ENCODE results near the gene TMEM259.

TMEM259 gene

GRCh38 chr19:1041835-1042685 lies 21.1 kb upstream of the TMEM259 start:
- H3K4me3 ChIP-seq (ENCODE audit: low read depth, low read length), result no peak overlapping the region
- DNase-seq (ENCODE audit: low read depth), result no peak
- TF ChIP-seq CTCF (conservative IDR thresholded peaks at IDR 0.05; ENCODE audit: low read depth, low read length), result no peak

GRCh38 chr19:1041272-1041834 lies 20.4 kb upstream of the TMEM259 start:
- no peak for DNase-seq (ENCODE audit: low read depth)
- TF ChIP-seq CTCF (conservative IDR thresholded peaks at IDR 0.05; ENCODE audit: low read depth, low read length), result no peak
- H3K4me3 ChIP-seq (ENCODE audit: low read depth, low read length), result peak overlapping the region; percentile 55

GRCh38 chr19:1040476-1041271 lies 19.8 kb upstream of the TMEM259 start:
- peak overlapping the region; percentile 67 for H3K4me3 ChIP-seq (ENCODE audit: low read depth, low read length)
- DNase-seq (ENCODE audit: low read depth), result peak; percentile 97
- no peak for TF ChIP-seq CTCF (conservative IDR thresholded peaks at IDR 0.05; ENCODE audit: low read depth, low read length)

- peak; percentile 99 for DNase-seq (ENCODE audit: low read depth)
- H3K4me3 ChIP-seq (ENCODE audit: low read depth, low read length), result peak within 1 kb of the TSS; percentile 67
- peak; percentile 8 for TF ChIP-seq CTCF (conservative IDR thresholded peaks at IDR 0.05; ENCODE audit: low read depth, low read length)
Measured at GRCh38 chr19:1039646-1040475, 18.9 kb upstream of the TMEM259 start, which contains the start of gene ABCA7. TSS of gene ABCA7 (plus strand) at chr19:1040107. CDS start at chr19:1041362, 1,255 bp downstream.

GRCh38 chr19:1038978-1039645 lies 18.2 kb upstream of the TMEM259 start:
- no peak for DNase-seq (ENCODE audit: low read depth)
- TF ChIP-seq CTCF (conservative IDR thresholded peaks at IDR 0.05; ENCODE audit: low read depth, low read length), result no peak
- no peak overlapping the region for H3K4me3 ChIP-seq (ENCODE audit: low read depth, low read length)

GRCh38 chr19:1037621-1038064 lies 16.7 kb upstream of the TMEM259 start:
- TF ChIP-seq CTCF (conservative IDR thresholded peaks at IDR 0.05; ENCODE audit: low read depth, low read length), result no peak
- DNase-seq (ENCODE audit: low read depth), result no peak
- no peak overlapping the region for H3K4me3 ChIP-seq (ENCODE audit: low read depth, low read length)
